NCI-H526 (cell line): ENCODE measurements around the gene WDFY4.

Experiments used
- DNase-seq, 2 experiments: peaks; one replicate each; lab custom pipeline; 2025; lab: John Stamatoyannopoulos, UW

The WDFY4 gene

DNA sequence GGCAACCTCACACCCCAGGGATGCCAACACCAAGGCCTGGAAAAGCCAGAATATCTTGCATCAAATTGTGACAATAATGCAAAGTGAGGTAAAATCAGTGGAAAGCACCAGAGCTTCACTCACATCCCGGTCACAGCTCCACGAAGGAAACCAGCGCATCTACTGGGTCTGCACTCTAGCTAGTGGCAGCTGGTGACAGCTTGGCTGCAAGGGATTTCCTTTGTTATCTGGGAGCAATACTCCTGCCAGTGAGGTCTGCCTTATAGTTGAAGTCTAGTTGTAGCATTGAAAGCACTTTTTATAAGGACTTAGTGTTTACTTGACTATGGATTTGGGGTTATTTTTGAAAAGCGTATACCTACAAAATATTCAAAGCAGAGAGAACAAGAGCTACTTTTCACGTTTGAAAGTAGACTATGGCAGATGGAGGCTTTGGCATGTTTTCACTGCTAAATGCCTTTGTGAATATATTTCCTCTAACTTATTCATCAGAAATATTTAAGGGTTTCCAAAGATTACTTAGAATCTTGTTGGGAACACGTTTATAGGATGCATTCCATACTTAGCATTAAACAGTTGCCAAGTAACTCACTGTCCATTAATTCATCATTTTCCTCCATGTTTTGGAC is 26.1 kb downstream of the WDFY4 start:
- DNase-seq = no peak

DNA sequence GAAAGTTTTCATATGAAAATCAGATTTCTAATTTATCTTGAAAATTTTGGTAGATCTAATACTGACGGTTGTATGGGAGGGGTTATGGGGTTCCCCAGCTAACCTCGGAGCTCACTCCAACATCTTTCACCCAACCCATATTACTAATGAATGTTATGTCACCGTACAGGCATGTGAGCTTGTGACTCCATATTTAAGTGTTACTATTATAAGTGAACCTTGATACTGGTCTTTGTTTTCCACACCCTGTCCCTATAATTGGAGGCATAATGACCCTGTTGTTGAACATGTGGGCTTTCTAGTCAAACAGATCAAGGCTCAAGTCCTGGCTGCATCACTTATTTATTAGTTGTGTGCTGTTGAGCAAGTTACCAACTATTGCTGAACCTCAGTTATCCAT is 27.2 kb downstream of the WDFY4 start:
- DNase-seq = no peak

DNA sequence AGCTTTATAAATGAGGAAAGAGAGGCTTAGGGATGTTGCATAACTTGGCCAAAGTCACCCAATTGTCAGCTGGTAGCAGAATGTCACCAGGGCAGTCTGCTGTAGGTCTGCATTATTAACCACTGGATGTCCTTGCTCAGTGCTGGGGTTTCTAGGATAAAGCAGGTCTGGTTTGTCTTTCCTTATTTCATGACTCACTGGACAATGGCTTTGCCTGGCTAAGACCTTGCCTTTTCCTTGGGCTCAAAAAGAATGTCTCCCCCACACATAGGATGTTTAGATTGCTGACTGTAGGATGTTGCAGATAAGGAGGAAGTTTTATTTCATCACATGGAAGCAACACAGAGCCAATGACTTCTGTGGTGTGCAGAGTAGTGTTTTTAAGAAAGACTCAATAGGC is 29.4 kb downstream of the WDFY4 start:
- DNase-seq = no peak

DNA sequence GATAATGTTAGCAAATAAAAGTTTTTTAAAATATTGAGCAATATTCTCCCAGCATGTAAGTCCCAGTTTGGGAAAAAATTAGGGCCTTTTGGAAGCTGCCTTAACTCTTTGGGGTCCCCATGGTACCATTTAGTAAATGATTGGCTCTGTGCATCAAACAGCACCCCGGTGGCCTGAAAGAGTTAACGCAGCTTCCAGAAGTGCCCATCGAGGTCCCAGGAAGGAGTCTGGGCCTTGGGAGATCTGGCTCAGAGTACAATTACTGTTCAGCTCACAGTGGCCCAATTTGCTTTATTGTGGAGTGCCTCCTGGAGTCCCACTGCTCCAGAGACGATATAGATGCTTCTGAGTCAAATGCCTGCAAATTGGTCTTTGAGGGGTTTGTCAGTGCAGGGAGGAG is 31.7 kb downstream of the WDFY4 start:
- DNase-seq = no peak

DNA sequence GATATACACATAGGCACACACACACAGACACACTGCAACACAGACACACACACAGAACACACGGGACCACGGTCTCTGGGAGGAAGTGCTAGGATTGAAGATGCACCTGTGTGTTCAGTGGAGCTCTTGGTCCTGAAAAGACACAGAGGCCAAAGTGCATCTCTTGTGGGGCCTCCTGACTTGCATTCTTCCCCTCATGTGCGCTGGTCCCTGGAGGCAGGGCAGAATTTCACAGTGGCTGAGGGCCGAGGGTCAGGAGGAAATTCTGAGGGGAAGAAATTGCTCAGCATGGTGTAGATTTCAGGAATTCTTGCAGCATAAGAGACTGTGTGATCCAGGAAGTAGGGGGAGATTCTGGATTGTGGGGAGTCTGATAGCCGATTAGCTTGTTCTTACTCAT is 35.9 kb downstream of the WDFY4 start:
- no peak for DNase-seq

DNA sequence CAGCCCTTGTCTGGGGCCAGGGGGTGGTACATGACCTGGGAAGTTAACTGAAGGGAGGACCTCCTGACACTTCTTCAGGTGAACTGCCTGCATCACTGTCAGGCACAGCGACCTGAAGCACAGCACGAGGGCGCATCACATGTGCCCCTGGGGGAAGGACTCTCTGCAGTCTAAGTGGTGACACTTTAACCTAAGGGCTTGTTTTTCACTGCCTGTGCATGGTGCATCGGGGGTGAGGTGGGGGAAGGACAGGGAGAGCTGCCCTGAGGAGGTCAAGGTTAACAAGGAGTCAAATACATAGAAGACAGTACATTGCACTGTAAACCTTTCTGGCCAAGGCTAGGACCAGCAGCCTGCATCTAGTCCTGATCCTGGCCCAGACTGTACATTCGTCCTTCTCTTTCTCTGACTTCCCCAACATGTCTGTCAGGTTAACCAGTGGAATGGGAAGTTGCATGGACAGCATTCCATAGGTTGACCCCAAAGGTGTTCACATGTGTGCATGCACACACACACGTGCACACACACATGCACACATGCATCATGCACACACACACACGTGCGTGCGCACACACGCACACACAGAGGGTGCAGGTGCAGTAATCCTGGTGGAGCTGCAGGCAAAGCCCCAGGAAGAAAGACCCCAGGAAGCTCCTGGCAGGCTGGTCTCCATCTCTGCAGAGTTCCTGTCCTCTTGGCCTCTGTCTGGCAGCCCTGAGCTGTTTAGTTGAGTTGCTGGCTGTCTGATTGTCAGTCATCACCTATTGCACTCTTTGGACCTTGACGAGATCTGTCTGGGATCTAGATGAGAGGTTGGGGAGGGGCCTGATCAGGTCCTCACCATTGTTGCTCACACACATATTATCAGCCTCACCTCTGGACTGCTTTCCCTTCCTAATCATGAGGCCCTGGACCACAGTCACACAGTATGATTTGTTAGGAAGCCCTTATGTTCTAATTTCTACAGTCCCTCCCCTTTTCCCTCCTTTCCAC is 37.8 kb downstream of the WDFY4 start:
- DNase-seq = no peak

DNA sequence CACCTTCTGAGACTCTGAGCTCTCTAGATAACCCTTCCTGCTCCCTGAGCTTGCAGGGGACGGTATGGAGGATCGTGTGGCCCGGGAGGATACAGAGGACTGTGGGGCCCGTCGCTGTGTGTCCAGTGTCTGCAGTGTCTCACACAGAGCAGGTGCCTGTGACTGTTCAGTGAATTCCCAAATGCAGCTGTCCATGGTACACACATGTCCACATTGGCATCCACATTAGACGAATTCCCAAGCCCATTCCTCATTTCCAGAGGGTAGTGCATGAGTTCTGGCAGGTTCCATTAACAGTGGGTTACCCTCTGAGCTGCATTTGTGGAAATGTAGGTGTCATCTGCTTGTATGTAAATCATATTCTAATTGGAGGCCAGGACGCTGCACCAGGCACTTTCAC is 39.5 kb downstream of the WDFY4 start:
- peak in 1 of 2 experiments; percentile 16 for DNase-seq

DNA sequence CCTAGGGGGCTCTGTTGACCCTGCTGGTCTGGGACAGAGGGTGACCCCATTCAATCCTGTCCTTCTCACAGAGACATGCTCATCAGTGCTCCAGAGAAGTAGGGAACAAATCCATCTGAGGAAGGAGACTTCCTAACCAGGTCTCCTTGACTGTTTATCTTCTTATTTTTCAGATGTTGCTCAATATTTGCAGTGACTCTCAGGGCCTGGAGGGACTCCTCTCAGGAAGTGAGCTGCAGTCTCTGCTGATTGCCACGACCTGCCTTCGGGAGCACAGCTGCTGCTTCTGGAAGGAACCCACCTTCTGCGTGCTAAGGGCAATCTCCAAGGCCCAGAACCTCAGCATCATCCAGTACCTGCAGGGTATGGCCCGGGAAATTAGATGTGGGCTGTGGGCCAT is 41.0 kb downstream of the WDFY4 start:
- no peak for DNase-seq

DNA sequence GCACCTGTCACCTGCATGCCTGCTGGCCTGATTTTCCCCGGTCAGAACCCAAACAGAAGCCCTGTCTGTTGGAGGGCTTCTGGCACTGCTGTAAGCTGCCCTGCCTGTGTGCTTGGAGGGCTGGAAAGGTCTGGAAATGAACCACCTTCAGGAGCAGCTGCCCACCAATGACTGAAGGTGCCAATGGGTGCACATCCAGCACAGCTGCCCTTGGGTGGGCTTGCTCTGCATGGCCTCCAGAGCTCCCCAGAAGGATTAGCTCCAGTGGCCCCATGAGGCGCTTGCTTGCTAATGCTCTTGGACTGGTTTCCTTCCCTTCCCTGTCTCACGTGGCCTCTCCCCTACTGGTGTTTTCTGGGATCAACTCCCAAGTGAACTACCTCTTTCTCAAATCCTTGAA is 43.2 kb downstream of the WDFY4 start:
- DNase-seq = no peak

DNA sequence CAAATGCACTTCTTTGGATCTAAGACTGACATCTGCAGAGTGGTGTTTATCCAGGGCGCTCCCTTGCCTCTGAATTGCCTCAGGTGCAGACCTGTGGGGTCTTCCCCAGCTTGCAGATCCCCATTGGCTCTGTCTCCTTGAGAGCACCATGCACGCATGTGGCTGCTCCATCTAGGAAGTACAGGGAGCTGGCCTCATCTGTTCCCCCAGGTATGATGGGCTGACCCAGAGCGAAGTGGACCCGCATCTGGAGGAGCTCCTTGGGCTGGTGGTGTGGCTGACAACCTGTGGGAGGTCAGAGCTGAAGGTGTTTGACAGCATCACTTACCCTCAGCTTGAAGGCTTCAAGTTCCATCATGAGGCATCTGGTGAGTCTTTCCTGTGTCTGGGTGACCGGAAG is 44.5 kb downstream of the WDFY4 start:
- DNase-seq = no peak

DNA sequence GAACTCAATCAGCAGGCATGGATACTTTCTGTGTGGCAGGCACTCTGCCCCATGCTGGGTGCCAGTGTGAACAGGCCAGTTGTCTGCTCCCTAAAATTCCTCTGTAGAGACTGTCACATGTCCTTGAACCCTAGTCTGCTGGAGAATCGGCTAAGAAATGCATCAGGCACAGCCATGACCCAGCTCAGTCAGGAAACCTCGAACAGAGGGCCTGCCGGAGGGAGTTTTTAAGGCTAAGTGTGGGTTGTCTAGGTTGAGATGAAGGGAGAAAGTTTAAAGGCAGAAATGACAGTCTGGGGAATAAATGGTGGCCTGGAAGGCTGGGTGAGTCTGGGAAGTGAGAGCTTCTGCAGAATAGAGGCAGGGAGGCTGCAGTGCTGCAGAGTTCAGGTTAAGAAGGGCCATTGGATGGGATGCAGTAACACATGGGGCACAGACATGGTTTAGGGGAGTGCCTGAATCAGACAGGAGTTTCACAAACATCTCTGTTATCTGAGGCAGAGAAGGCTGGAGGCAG is 45.3 kb downstream of the WDFY4 start:
- no peak for DNase-seq

DNA sequence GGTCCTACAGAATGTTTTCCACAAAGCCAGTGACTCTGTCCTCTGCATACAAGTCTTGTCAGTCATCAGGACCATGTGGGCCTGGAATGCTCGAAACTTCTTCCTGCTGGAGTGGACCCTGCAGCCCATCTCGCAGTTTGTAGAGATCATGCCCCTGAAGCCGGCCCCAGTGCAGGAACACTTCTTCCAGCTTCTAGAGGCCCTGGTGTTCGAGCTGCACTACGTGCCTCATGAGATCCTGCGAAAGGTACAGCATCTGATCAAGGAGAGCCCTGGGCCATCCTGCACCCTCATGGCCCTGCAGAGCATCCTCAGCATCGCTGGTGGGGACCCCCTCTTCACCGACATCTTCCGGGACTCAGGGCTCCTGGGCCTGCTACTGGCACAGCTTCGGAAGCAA is 46.5 kb downstream of the WDFY4 start:
- DNase-seq = no peak

DNA sequence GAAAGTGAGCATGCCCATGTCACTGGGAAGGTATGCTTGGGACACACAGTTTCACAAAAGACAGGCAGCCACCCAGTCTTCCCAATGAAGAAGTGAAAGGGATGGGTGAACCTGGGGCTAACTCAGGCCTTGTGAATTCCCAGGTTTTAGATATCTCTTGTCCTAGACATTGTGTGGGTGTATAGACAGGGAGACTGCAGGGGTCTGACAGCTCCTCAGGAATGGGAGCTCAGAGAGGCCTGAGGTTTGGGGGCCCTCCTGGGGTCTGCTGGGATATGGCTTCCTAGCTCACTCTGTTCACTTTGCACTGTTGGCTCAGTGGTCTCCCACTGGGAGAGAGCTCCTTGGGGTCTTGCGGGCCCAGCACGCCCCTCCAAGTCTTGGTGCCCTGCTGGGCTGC is 47.0 kb downstream of the WDFY4 start:
- no peak for DNase-seq

DNA sequence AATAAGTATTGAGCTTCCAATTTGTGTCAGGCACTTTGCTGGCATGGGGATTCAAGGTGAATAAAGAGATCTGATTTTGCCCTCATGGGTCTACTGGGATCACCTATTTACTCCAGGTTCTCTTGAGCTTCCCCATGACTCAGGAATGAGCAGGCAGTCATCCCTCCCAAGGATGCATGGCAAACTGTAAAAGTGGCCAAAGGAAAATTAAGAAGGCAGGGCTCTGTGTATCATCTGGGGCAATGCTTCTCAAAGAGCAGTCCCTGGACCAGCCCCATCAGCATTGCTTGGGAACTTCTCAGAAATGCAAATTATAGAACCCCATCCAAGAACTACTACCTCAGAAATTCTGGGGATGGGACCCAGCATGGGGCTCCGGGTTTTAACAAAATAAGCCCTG is 48.7 kb downstream of the WDFY4 start:
- DNase-seq = no peak

DNA sequence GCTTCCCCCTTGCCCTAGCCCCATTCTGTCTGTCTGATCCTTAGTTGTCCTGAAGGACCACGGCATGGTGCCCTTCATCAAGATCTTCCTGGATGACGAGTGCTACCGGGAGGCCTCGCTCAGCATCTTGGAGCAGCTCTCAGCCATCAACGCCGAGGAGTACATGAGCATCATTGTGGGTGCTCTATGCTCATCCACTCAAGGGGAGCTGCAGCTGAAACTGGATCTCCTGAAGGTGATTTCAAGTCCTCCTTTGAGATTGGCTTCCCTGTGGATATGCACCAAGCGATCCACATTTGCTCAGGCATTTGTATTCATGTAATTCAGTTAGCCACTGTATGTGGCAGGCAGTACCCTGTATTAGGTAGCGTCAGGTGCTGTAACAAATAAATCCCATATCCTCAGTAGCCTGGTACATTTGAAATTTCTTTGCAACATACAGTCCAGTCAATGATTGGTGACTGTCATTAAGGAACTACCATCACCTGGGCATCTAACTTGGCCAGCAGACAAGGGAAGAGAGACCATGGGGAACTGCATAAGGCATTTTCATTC is 51.2 kb downstream of the WDFY4 start:
- no peak for DNase-seq

DNA sequence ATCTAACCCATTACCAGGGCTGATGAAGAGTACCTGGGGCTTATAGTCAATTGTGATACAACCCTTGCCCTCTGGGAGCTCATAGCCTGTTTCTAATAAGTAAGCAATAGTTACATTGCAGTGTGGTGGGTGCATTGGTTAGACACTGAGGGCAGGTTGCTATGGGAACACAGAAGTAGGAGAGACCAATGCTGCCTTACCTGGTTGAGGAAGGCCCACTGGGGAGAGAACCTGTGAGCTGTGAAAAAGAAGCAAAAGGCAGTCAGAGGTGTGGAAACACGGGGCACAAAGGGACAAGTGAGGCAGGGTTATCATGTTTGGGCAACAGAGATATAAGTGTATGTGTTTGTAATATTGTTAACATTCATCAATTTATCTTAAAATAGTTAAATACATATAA is 51.9 kb downstream of the WDFY4 start:
- DNase-seq = no peak

DNA sequence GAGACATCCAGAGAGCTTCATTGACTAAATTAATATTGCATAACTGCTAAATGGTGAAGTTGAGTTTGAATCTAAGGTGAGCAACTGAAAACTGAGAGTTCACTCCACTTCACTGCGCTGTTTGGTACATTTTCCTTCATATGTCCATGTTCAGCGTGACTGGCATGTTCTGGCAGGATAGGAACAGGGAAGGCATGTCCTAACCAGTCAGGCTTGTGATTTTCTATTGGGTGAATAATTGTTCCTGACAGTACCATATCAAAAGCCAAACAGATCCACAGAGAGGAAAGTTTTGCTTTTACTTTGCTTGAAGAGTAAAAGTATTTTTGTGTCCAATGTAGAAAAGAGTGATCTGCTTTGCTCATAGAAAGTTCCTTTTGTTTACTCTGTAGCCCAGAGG is 53.2 kb downstream of the WDFY4 start:
- DNase-seq = no peak

DNA sequence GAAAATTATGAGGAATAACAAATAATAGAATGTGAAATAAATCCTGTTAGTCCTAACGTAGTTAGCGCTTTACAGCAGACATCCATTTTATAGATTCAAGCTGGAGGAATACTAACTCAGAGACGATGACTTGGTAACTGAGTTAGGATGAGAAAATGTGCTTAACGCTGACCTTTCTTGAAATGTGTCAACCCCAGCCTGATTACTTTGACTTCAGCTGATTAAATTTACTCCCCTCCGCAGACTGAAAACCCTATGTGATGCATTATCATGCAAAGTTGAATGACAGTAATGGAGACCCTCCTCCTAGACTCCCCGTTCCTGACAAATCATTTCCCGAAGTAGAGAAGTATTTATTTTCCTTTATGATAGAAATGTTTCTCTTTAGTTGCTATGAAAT is 54.5 kb downstream of the WDFY4 start:
- DNase-seq = no peak

DNA sequence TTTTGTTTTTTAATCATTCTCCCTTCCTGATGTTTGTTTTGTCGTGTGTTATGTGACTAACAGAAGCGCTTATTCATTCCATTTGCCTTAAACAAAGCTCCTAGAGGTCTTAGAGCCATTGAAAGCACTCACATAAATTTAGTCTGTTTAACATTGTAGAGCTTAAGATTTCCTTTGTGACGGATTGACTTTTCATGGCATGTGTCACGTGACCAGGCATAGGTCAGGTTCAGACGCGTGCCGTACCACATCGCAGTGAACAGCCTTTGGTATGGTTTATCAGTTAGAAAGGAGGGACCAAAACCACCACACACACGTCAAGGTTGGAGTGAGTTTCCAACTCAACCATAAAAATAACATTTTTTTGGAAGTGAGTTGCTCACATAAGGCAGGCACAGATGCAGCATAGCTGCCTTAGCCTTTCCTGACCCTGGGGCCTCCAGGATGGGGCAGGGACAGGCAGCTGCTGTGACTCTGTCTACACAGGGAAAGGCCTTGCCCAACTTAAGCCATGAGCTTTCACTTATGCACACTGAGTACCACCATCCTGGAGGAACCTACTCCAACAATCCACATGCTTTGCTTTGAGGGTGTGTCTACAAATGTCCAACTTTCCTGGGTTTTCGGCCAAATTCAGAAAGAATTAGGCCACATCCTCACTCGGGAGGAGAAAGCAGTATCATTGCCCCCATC is 55.5 kb downstream of the WDFY4 start:
- no peak for DNase-seq

DNA sequence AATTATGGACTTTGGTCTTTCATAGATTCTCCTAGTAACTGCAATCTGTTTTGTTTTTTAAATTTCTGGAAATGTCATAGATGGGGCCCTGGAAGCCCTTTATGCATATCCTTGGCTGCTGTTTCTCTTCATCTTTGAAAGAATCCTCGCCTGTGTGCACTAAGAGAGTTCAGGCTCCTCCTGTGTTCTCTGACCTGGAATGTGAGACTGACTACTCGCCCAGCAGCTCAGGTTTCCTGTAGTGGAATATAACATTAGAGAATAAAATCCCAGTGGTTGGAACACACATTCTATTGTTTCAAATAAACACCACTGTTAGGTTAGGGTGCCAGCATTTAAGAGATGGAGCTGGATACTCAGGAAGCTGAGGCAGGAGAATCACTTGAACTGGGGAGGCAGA is 56.3 kb downstream of the WDFY4 start:
- DNase-seq = no peak

DNA sequence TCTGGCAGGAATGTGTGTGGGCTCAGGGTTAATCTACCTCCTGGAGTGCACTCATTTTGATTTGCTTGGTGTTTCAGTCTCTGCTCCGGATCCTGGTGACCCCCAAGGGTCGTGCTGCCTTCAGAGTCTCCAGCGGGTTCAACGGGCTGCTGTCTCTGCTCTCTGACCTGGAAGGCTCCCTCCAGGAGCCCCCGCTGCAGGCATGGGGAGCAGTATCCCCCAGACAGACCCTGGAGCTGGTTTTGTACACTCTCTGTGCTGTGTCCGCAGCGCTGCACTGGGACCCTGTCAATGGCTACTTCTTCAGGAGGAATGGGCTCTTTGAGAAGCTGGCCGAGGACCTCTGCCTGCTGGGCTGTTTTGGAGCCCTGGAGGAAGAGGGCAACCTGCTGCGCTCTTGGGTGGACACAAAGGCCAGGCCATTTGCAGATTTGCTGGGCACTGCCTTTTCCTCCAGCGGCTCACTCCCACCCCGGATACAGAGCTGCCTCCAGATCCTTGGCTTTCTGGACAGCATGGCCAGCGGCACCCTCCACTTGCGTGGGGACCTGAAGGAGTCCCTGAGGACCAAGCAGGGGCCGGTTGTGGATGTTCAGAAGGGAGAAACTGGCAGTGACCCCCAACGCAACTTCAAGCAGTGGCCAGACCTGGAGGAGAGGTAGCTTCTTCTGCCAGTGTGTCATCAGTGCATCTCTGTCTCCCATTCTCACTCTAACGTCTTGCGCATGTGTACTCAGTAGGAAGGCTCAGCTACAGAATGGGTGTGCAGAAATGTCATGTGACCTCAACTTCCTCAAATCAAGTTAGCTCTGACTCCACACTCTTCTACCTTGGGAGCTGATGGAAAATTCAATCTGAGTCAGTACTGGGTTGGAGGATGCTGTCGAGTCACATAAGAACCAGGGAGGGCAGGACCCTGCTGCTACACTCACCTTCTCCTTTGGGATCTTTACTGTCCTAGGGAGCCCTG is 58.5 kb downstream of the WDFY4 start:
- DNase-seq = no peak
